B cell (primary cell): Measurements from ENCODE around the gene CDC45. TPM values are rescaled to one million over a fixed set of nuclear protein-coding genes. Genes with fewer than 3 reads are reported as not detected.
A peak's percentile ranks its signal among the peaks of the same experiment; 100 is the strongest.
"Not testable (repeated sequence)": the region's sequence is repeated elsewhere in the genome, so short reads cannot be mapped to it uniquely, and the experiment has no call there.

ENCODE experiments used
- ATAC-seq: fragments of 200-7000 bp; cut with Tn5 transposase; one replicate; pipeline ENCODE4 v1.10.0; 2021; ENCODE audit warnings: low read depth, mild to moderate bottlenecking, moderate number of reproducible peaks, moderate library complexity
- CTCF ChIA-PET: fragments of 350-600 bp; sonication (Branson Sonifier 250); formaldehyde crosslinking; loops from one replicate; lab custom pipeline; 2021; ENCODE audit warnings: antibody characterized with exemption, inconsistent platforms; lab: Charles Lee
- POLR2A ChIA-PET: fragments of 350-600 bp; sonication (Branson Sonifier 250); formaldehyde crosslinking; loops from one replicate; lab custom pipeline; 2021; ENCODE audit warnings: antibody characterized with exemption; lab: Charles Lee
- DNase-seq: peaks from one replicate; pipeline ENCODE4 v3.0.0; 2013
- H2AFZ ChIP-seq: 2 replicates; pipeline ENCODE4 v1.6.1; 2012; ENCODE audit warnings: mild to moderate bottlenecking, low read depth, low read length; ENCODE audit not compliant: insufficient read depth, poor library complexity, severe bottlenecking
- H3K27ac ChIP-seq, 2 donors: 1 replicate in 1 of 2; 2 replicates in 1 of 2; pipeline ENCODE4 v1.5.1; 2012 to 2013; ENCODE audit warnings: low read length in 2 of 2, mild to moderate bottlenecking in 2 of 2, moderate library complexity in 1 of 2
- H3K27me3 ChIP-seq, 4 experiments: fragments of 200-600 bp in 1 of 4; sonication (generic) in 1 of 4; replicated peaks in 1 of 4; 1 replicate in 2 of 4; 2 replicates in 2 of 4; pipeline versions ENCODE4 v1.6.1 to v1.7.0; 2013 to 2016; ENCODE audit warnings: low read length in 3 of 4, mild to moderate bottlenecking in 2 of 4, mixed read lengths in 1 of 4, moderate library complexity in 1 of 4; ENCODE audit not compliant: insufficient read depth in 4 of 4, control insufficient read depth in 3 of 4; ENCODE audit errors: control extremely low read depth in 1 of 4
- H3K36me3 ChIP-seq, 2 experiments: replicated peaks in 1 of 2; 1 replicate in 1 of 2; 2 replicates in 1 of 2; pipeline versions ENCODE4 v1.6.1 to v1.7.1; 2013; ENCODE audit warnings: low read length in 1 of 2; ENCODE audit not compliant: insufficient read depth in 2 of 2, control insufficient read depth in 1 of 2; ENCODE audit errors: control extremely low read depth in 1 of 2, extremely low read depth in 1 of 2
- H3K4me1 ChIP-seq, 2 donors: fragments of 200-600 bp in 1 of 2; sonication (generic) in 1 of 2; 1 replicate in 1 of 2; 2 replicates in 1 of 2; pipeline versions ENCODE4 v1.5.1 to v1.6.1; 2013 to 2017; ENCODE audit warnings: low read length in 2 of 2; ENCODE audit not compliant: control insufficient read depth in 2 of 2, insufficient read depth in 2 of 2
- H3K4me2 ChIP-seq: replicated peaks from 2 replicates; pipeline ENCODE3; 2012; ENCODE audit warnings: mild to moderate bottlenecking, low read depth, low read length; ENCODE audit not compliant: poor library complexity, severe bottlenecking
- H3K4me3 ChIP-seq, 5 experiments: fragments of 200-600 bp in 1 of 5; sonication (generic) in 1 of 5; 1 replicate in 3 of 5; 2 replicates in 2 of 5; pipeline versions ENCODE4 v1.5.1 to v1.7.0; 2011 to 2016; ENCODE audit warnings: low read length in 4 of 5, mild to moderate bottlenecking in 4 of 5, low read depth in 2 of 5, control low read depth in 1 of 5, moderate library complexity in 1 of 5; ENCODE audit not compliant: insufficient read depth in 1 of 5; ENCODE audit errors: control extremely low read depth in 1 of 5, extremely low read depth in 1 of 5
- H3K79me2 ChIP-seq: fragments of 200-600 bp; sonication (generic); one replicate; pipeline ENCODE4 v1.6.0; 2016; ENCODE audit warnings: low read length; ENCODE audit not compliant: control insufficient read depth, insufficient read depth
- H3K9ac ChIP-seq: fragments of 200-600 bp; sonication (generic); 2 replicates; pipeline ENCODE4 v1.6.1; 2017; ENCODE audit warnings: mild to moderate bottlenecking, low read length, moderate library complexity
- H3K9me3 ChIP-seq, 3 donors: one replicate each; pipeline versions ENCODE4 v1.6.1 to v1.7.1; 2013; ENCODE audit warnings: low read length in 2 of 3; ENCODE audit not compliant: control insufficient read depth in 2 of 3, insufficient read depth in 1 of 3; ENCODE audit errors: control extremely low read depth in 1 of 3
- H4K20me1 ChIP-seq: 2 replicates; pipeline ENCODE4 v1.6.0; 2012; ENCODE audit warnings: mild to moderate bottlenecking, low read length; ENCODE audit not compliant: insufficient read depth, control insufficient read depth, poor library complexity, severe bottlenecking
- H3K27ac Mint-ChIP-seq: one replicate; pipeline ENCODE4 v1.8.0; 2021; ENCODE audit warnings: mixed read lengths
- H3K27me3 Mint-ChIP-seq: one replicate; pipeline ENCODE4 v1.8.0; 2021; ENCODE audit warnings: mixed read lengths
- H3K4me1 Mint-ChIP-seq: one replicate; pipeline ENCODE4 v1.8.0; 2021; ENCODE audit warnings: mixed read lengths
- H3K4me3 Mint-ChIP-seq: one replicate; pipeline ENCODE4 v1.8.0; 2021; ENCODE audit warnings: mixed read lengths
- H3K9me3 Mint-ChIP-seq: one replicate; pipeline ENCODE4 v1.8.0; 2022; ENCODE audit warnings: mixed read lengths; ENCODE audit not compliant: insufficient read depth
- CTCF ChIP-seq: fragments of 200-600 bp; IDR thresholded peaks from one replicate; pipeline ENCODE4 v1.8.0; 2022; ENCODE audit warnings: antibody characterized with exemption, mild to moderate bottlenecking
- EZH2 ChIP-seq: IDR thresholded peaks from 2 replicates; pipeline ENCODE4 v1.6.1; 2012; ENCODE audit warnings: borderline replicate concordance, low read depth, mild to moderate bottlenecking, moderate library complexity, low read length; ENCODE audit not compliant: insufficient read depth, poor library complexity, severe bottlenecking
- WGBS: methylation state at CpG from one replicate; pipeline ENCODE4 v1.1.5; 2013; ENCODE audit warnings: missing lambda C conversion rate; ENCODE audit not compliant: insufficient coverage; 5-methylcytosine and 5-hydroxymethylcytosine counted together
- intact Hi-C: fragments of 100-400 bp; cut with micrococcal nuclease; formaldehyde crosslinking; loops from one replicate; pipeline ENCODE4 v1.10.0; 2022
- polyA plus RNA-seq: library from polyadenylated mRNA; depleted of rRNA; stranded (reverse); fragments of >200 nt; gene quantifications from 2 replicates; pipeline ENCODE4 v1.2.3, GENCODE V29; 2012
- total RNA-seq, 2 donors: library from RNA; stranded (reverse); fragments of 120-200 nt in 1 of 2; gene quantifications; 1 replicate in 1 of 2; 2 replicates in 1 of 2; pipeline versions ENCODE4 v1.2.3 to v1.2.4, GENCODE V29; 2013 to 2022

The CDC45 gene
- total and polyA plus RNA-seq, 2 donors (not counting 1 experiment from before 2014, with no cell fraction given) = 0.49 to 1.4 TPM

- Histone ChIP-seq H3K36me3 (peaks cover 5 to 13% of the 10 kb centered on the region in 2 experiments), H3K27me3 (no peaks in the 10 kb centered on the region), H3K79me2 (peaks cover 32% of the 10 kb centered on the region), H2AFZ (no peak overlapping the region), H3K4me2 (peak overlapping the region; percentile 45), H3K9ac (no peak overlapping the region), H4K20me1 (peaks cover 10% of the 10 kb centered on the region), H3K27ac (peak overlapping the region; percentile 67 to 91), H3K4me3 (no peak overlapping the region), H3K9me3 (no peaks in the 10 kb centered on the region), H3K4me1 (peaks cover 38 to 47% of the 10 kb centered on the region in 2 donors)
- ChIA-PET POLR2A (interaction anchor here (0.6 to 3.9 kb wide), 3 partner anchors 11 to 63 kb away, joined by 4 to 29 read pairs (median 6); partner anchors contain the start of genes C22orf39 and UFD1), CTCF (interaction anchor here (0.5 to 1.6 kb wide), 4 partner anchors 10 to 352 kb away, joined by 3 to 5 read pairs (median 4); partner anchors contain the start of gene ESS2)
- ATAC-seq = no peak
- no peaks in the 10 kb centered on the region for H3K9me3 Mint-ChIP-seq
- intact Hi-C loops = loop anchor here (5.0 kb wide), 1 partner anchor 143 kb away; the partner anchor contains the start of gene CLTCL1
- H3K4me1 Mint-ChIP-seq = peaks cover 44% of the 10 kb centered on the region
- DNase-seq = peak; percentile 38
- WGBS = no CpG with 5 or more reads among the region's 2 CpGs
- no peaks in the 10 kb centered on the region for H3K27me3 Mint-ChIP-seq
- TF ChIP-seq CTCF = no peak
- no peak for TF ChIP-seq EZH2
- H3K27ac Mint-ChIP-seq = peak overlapping the region; percentile 91
- peak overlapping the region; percentile 66 for H3K4me3 Mint-ChIP-seq
Observed at GRCh38 chr22:19434829-19435580, 44.7 kb upstream of the CDC45 start.

- CTCF ChIA-PET = interaction anchor here (1.4 kb wide), 1 partner anchor 8 kb away, joined by 4 read pairs; no protein-coding TSS in a partner anchor
- H3K27ac Mint-ChIP-seq = peak overlapping the region; percentile 1
- H2AFZ ChIP-seq, H3K4me2 ChIP-seq, H3K4me3 Mint-ChIP-seq, H3K27me3 ChIP-seq, ATAC-seq, H3K9me3 Mint-ChIP-seq, POLR2A ChIA-PET, H4K20me1 ChIP-seq, intact Hi-C loops, H3K27me3 Mint-ChIP-seq, DNase-seq, H3K9ac ChIP-seq, H3K9me3 ChIP-seq, H3K4me3 ChIP-seq: not testable (repeated sequence)
- H3K27ac ChIP-seq = peak overlapping the region in 1 of 2 donors; percentile 54
- H3K4me1 Mint-ChIP-seq = peaks cover 38% of the 10 kb centered on the region
- peaks cover 5 to 22% of the 10 kb centered on the region in 2 experiments for H3K36me3 ChIP-seq
- peaks cover 29% of the 10 kb centered on the region for H3K79me2 ChIP-seq
- 100% methylated on average over 1 of the region's 9 CpGs for WGBS
- H3K4me1 ChIP-seq = peaks cover 29 to 36% of the 10 kb centered on the region in 2 donors
Observed at GRCh38 chr22:19436444-19437161, 43.1 kb upstream of the CDC45 start.
